Endothelial cell of umbilical vein (primary cell): ENCODE results near the gene PPP2R2D.

ENCODE experiments used
- CTCF ChIP-seq, 2 donors: IDR thresholded peaks; 1 replicate in 1 of 2; 2 replicates in 1 of 2; pipeline ENCODE4 v1.5.1; 2011; ENCODE audit warnings: low read length in 2 of 2, mild to moderate bottlenecking in 2 of 2, moderate library complexity in 2 of 2, control low read depth in 1 of 2, inconsistent platforms in 1 of 2, low read depth in 1 of 2; ENCODE audit not compliant: insufficient read depth in 1 of 2; ENCODE audit errors: extremely low read depth in 1 of 2
- EZH2 ChIP-seq: IDR thresholded peaks from 2 replicates; pipeline ENCODE4 v1.6.1; 2012; ENCODE audit warnings: borderline replicate concordance, low read depth, mild to moderate bottlenecking, moderate library complexity, low read length, inconsistent platforms; ENCODE audit not compliant: severe bottlenecking
- MYC ChIP-seq: IDR thresholded peaks from one replicate; pipeline ENCODE4 v1.6.1; 2011; ENCODE audit warnings: mild to moderate bottlenecking, low read depth, low read length
- POLR2A ChIP-seq: IDR thresholded peaks from 2 replicates; pipeline ENCODE4 v1.6.1; 2012; ENCODE audit warnings: low read depth, mild to moderate bottlenecking, control low read depth, low read length
- POLR2AphosphoS5 ChIP-seq: IDR thresholded peaks from 2 replicates; pipeline ENCODE4 v1.6.1; 2012; ENCODE audit warnings: low read depth, mild to moderate bottlenecking, control low read depth, low read length, moderate library complexity; ENCODE audit not compliant: insufficient read depth
- TF ChIP-seq, protein P1 (sequence below): IDR thresholded peaks from 2 replicates; pipeline ENCODE4 v1.6.1; 2011; ENCODE audit not compliant: insufficient read depth, insufficient read length

DNA sequence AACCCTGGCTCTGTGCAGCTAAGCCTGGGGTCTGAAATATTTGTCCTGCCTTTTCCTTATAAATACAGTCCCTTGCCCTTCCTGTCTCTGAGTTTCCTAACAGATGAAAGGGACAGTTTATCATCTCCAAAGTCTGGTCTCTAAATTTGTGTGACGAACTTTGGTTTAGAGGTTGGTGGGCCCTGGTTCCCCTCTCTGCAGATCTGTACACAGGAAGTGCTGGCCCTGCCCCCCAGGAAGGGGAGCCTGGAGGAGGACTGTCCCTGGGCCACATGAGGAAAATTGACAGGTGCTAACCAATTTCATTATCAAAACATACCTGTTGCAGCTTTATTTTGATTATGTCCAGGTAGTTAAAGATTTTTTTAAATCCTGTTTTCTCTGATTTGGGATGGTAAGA, 34.5 kb downstream of the PPP2R2D start:
- no peak for TF ChIP-seq CTCF (IDR thresholded peaks at IDR 0.05; ENCODE audit: extremely low read depth in 1 of 2, insufficient read depth in 1 of 2, low read depth in 1 of 2, low read length in 2 of 2)
- TF ChIP-seq MYC, result no peak
- TF ChIP-seq POLR2AphosphoS5, result no peak
- no peak for TF ChIP-seq EZH2
- no peak for TF ChIP-seq POLR2A
- TF ChIP-seq, protein P1, sequence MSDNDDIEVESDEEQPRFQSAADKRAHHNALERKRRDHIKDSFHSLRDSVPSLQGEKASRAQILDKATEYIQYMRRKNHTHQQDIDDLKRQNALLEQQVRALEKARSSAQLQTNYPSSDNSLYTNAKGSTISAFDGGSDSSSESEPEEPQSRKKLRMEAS, result no peak
